Stimulated activated CD8-positive, alpha-beta memory T cell treated with anti-CD3 and anti-CD28 coated beads, Interleukin-12 subunit alpha, Interleukin-12 subunit beta, amount 100 ng/mL, for 1 hour (primary cell): ENCODE measurements around the gene OBSL1.

ENCODE experiments used
- DNase-seq: peaks from one replicate; pipeline ENCODE4 v3.0.0-alpha.2; 2020; ENCODE audit warnings: low read depth

Gene OBSL1

GRCh38 chr2:219531639-219532377, 39.5 kb downstream of the OBSL1 start:
- no peak for DNase-seq

GRCh38 chr2:219530048-219530963, 41.0 kb downstream of the OBSL1 start:
- DNase-seq = peak; percentile 80

DNA sequence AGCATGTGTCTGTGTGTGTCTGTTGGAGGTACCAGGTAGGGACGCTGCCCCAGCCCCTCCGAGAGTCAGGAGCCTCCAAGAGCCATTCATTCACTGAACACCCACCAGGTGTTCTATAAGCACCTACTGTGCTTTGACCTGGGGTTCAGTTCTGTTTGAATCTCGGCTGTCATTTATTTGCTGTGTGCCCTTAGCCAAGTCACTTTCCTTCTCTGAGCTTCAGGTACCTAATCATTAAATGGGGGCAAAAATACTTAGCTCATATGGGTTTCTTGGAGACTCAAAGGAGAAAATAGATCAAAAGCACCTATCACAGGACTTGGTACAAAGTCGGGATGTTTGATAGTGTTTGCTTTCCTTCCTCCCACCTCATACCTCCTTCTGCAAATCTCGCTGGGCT, 43.9 kb downstream of the OBSL1 start:
- DNase-seq = no peak

DNA sequence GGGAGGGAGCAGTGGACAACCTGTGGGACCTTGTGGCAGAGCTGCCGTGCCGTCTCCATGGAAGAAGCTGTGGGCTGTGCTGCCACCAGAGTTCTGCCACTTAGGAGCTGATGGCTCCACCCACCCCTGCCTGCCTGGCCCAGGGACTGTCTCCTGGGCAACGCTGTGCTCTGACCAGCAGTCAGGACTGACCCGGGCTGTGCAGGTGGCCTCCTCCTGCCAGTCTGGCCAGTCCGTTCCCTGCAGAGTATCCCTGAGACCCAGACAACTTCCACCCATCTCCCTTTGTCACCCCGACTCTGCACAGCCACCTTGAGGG, 44.3 kb downstream of the OBSL1 start:
- DNase-seq = no peak

DNA sequence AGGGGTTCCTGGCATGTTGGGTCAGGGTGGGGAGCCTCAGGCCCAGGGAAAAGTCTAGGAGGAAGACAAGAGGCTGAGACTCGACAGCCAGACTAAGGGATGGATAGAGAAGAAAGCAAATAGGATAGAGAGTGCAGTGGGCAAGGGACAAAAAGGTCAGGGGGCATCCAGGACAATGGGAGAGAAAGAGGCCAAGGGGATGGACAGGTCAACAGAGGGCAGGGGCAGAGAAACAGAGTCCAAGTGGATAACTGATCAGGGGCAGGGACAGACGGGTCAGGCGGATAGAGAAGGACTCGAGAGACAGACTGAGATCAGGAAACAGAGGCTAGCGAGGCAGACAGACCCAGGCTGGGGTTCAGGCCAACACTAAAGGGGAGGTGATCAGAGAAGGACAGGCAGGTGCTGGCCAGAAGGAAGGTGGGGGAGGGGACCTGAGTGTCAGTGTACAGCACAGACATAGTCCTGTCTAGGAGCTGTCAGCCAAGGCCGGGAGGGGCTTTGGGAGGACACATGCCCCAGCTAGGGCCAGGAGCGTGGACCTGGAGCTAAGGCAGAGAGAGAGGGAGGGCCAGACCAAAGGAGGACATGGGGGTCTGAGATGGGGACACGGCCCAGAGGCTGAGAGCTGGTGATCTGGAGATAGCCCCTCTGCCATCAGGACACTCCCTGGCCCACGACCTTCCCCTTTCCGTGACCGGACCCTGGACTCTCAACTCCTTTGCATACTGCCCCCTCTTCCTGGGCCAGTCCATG, 44.8 kb downstream of the OBSL1 start:
- no peak for DNase-seq

DNA sequence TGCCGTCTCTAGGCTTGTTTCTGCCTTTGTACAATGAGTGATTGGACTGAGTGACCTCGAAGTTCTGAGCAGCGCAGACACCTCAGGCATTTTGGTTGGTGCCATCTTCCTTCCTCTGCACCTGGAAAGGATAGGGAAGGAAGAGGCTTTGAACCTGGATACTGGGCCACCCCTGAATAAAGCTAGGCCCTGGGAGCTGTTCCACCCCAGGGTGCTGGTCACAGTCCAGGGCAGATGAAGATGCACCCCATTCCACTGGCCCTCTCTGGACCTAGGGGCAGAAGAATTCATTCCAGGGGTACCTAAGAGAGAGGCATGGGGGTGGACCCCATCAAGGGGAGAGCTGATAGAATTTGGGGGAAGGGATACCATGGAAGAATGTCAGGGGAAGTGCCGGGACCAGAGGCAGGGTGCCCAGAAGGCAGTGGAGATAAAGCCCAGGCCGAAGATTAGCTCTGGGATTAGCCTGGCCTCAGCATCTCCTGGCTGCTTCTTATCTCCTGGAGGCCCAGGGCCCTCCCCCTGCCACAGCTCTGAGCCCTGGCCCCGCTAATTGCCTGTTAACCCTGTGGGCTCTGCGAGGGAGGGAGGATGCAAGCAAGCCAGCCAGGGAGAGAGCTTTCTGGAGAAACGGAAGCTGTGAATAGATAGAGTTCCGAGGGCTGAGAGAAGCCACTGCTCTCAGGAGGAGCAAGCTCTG, 45.7 kb downstream of the OBSL1 start:
- DNase-seq = no peak

GRCh38 chr2:219524817-219525216, 46.5 kb downstream of the OBSL1 start:
- no peak for DNase-seq

DNA sequence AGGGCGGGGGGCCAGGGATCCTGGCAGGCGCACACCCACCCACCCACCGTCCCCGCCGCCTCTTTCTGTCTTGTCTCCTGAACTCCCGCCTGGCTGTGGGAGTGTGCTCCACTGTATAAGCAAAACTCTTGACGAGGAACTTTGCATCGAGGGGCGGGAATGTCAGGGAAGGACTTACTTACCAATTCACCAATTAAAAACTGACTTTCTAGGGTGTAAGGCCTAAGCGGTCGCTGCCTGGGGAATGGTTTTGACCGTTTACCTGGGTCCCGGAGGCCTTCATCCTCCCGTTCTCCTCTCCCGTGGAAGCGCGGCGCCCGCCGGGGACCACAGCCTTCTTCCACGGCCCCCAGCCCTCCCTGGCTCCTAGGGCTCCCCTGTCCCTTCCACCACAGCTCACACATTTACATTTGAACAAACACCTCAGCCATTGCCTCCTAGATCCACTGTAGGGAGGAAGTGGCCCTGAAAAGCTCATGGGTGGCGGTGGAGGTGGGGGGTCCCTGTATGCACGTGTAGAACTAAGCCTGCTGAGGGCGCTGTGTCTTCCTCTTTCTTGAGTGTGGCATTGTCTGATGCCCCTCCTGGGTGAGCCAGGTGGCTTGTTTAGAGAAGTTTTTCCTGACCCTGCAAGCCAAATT, 48.2 kb downstream of the OBSL1 start:
- DNase-seq = no peak

GRCh38 chr2:219522111-219523030, 49.0 kb downstream of the OBSL1 start:
- no peak for DNase-seq

GRCh38 chr2:219521066-219521880, 50.1 kb downstream of the OBSL1 start:
- DNase-seq = no peak

- DNase-seq = no peak
Observed at GRCh38 chr2:219520079-219520478, 51.3 kb downstream of the OBSL1 start.

DNA sequence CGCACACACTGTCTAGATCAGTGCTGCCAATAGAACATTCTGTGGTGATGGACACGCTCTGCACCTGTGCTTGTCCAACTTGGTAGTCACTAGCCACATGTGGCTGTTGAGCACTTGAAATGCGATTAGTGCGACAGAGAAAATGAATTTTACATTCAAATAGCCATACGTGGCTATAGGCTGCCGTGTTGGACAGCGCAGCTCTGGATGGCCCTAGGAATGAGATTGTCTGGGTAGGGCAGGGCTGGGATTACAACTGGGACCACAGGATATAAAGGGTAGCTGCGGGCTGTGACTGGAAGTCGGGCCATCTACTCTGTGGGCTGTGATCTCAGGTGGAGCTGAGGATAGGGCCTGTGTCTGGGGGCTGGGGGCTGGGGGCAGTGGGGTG, 51.8 kb downstream of the OBSL1 start:
- no peak for DNase-seq

- no peak for DNase-seq
Observed at GRCh38 chr2:219517954-219518778, 53.2 kb downstream of the OBSL1 start.

GRCh38 chr2:219516888-219517287, 54.5 kb downstream of the OBSL1 start:
- DNase-seq = no peak

DNA sequence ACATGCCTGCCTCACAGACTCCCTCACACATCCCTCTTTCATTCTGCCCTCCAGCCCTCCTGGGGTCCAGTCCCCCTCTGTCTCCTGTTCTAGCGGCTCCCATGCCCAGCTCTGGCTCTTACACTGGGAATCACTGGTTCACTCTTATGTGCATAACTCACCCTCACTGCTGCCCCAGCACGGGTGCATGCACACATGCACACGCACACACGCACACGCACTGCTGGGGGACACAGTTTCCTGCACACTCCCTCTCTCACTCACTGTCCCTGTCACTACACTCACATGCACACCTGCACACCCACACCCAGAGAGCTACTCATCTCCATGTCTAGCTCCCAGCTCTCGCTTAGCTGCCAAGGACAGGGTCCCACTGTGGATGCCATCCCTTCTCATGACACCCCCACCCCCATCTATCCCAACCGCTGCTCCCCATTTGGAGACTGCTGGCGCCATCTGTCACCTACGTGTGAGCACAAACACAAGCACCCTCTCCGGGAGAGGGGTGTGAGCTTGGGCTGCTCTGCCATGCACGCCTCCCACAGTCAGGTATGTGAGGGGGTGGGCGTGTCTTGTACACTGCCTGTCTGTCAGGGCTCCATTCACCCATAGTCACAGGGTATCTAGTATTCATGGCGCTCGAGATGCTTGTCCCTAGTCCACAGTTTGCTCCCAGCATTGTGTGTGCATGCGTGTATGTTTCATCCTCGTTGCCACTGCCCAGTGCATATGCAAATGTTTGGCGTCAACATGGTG, 55.3 kb downstream of the OBSL1 start:
- DNase-seq = no peak

DNA sequence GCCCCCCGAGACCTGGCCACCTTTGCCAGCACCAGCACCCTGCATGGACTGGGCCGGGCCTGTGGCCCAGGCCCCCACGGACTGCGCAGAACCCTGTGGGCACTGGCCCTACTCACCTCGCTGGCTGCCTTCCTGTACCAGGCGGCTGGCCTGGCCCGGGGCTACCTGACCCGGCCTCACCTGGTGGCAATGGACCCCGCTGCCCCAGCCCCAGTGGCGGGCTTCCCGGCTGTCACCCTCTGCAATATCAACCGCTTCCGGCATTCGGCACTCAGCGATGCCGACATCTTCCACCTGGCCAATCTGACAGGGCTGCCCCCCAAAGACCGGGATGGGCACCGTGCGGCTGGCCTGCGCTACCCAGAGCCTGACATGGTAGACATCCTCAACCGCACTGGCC, 56.5 kb downstream of the OBSL1 start:
- DNase-seq = no peak

GRCh38 chr2:219514196-219514761, 57.1 kb downstream of the OBSL1 start, which contains the start of gene ASIC4:
Gene ASIC4 (plus strand): TSS chr2:219514482. CDS start chr2:219514725, 243 bp downstream.
- no peak for DNase-seq

DNA sequence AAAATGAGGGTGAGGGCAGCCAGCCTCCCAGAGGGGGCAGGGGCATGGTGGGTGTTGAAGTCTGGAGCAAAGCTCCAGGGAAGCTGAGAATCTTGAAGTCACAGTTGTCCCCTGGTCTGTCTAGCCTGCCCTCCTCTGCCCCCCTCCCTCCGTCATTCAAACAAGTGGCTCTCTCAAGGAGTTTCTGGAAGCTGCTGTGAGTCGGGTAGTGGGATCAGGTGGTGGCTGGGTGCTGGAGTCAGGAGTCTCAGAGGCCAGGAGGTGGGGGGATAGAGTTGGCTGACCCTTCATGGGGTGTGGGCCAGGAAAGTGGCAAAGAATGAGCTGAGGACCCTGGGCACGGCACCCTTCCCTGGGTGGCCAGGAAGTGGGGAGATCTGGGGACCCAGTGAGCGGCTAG, 57.6 kb downstream of the OBSL1 start:
- DNase-seq = no peak
